Tongue (tissue), 2 donors: Measurements from ENCODE around the gene KIT. TPM values are rescaled to one million over a fixed set of nuclear protein-coding genes. Genes with fewer than 3 reads are reported as not detected.

ENCODE experiments used
- DNase-seq: peaks from one replicate; pipeline ENCODE4 v3.0.0-alpha.2; 2015
- total RNA-seq: library from RNA; depleted of rRNA; stranded (reverse); fragments of >200 nt; gene quantifications from one replicate; pipeline ENCODE4 v1.2.3, GENCODE V29; 2014

The KIT gene
- total RNA-seq, 1 donor from 2014 or later = 17.6 TPM

GRCh38 chr4:54661169-54661568 is 3.4 kb downstream of the KIT start:
- DNase-seq = no peak

DNA sequence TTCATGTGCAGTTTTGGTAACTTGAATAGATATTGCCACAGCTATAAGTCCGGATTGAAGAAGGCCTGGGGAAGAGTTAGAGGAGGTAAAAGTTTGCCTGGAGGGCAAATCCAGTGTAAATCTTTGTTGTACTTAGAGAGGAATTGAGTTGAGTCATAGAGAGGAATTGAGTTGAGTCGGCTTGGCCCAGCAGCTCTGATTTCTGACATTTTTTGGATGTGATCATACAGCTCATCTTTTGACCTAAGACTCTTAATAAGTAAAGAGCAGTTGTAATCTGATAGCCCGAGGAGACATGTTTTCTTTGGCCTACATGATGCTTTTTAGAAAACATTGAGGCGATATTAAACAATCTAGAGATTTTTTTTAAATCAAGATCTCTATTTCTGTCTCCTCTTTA is 3.9 kb downstream of the KIT start:
- no peak for DNase-seq

DNA sequence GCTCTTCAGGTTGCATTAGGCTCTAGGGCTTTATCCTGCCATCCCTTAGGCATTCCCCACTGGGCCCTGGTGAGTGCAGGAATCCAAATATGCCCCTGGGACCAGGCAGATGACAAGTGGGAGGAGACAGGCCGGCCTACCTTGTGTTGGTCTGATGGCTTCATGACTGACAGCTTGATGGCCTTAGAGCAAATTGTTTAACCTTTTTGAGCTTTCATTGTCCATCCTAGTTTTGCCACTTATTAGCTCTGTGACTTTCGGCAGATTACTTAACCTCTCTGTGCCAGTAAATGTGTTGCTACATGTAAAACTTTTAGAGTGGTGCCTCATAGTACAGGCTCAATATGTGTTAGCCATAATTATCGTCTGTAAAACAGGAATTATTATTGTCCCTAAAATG is 4.4 kb downstream of the KIT start:
- no peak for DNase-seq

DNA sequence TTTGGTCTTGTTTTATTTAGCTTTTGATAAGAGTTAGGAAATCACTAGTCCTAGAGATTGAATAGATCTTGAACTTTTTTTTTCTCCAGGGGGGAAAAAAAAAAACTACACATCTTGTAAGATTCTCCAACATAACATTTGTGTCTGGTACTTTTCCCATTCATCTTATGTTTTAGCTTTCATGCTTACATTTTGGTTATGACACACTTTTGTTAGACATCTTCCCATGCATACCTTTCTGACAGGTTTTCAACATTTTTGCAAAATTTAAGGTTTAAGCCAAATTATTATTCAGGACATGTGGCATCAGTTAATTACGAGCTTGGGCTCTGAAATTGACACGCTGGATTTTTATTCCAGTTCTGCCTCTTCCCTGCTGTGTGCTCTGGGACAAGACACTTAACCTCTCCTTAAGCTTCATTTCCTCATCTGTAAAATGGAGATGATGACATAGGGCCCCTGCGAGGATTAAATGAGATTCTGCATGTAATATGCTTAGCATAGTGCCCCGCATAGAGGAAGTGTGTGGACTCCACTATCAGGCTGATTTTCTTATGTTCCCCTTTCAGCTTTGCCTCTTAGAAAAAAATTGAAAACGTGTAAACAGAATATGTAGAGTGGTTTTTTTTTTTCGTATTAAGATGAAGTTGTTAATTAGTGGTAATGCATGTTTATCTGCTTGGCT is 5.3 kb downstream of the KIT start:
- DNase-seq = no peak

DNA sequence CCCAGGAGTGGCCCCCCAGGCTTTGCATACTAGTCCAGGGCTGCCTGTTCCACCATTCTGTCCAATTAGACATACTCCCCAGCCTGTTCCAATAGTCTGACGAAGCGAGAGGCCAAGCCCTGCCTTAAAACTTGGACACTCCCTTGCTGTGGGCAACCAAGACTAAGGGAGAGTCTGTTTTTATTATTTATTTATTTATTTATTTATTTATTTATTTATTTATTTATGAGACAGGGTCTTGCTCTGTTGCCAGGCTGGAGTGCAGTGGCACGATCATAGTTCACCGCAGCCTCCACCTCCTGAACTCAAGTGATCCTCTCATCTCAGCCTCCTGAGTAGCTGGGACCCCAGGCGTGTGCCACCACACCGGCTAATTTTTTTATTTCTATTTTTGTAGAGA is 6.6 kb downstream of the KIT start:
- DNase-seq = no peak

DNA sequence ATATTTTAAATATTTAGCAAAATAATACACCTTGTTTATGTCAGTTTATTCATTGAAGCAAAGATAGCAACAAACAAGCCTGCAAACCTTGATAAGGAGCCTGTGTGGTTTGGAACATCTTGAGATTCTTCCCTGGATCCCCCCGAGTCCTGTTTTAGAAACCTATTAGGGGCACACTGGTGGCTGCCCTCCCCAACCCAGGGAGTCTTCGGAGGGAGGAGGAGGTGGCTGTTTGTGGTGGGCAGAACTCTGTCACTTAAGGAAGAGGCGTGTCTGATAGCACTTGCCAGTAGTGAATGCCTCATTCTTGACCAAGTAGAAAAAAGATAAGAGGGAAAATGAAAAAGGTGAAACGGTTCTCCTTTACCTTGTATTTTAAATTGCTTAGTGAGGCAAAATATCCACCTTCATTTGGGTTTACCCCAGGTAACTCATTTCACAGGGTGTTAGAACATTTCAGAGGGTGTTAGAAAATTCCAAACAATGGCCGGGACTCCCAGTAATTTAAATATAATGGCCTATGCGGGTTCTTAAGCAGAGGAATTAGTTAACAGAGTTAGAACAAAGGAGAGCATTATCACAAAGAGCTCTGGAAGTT is 10.4 kb downstream of the KIT start:
- no peak for DNase-seq

GRCh38 chr4:54669831-54670230 is 12.1 kb downstream of the KIT start:
- no peak for DNase-seq

- DNase-seq = no peak
Measured at GRCh38 chr4:54675721-54676461, 18.1 kb downstream of the KIT start.

- no peak for DNase-seq
Measured at GRCh38 chr4:54676658-54677057, 18.9 kb downstream of the KIT start.

- DNase-seq = no peak
Measured at GRCh38 chr4:54677416-54677815, 19.7 kb downstream of the KIT start.

- DNase-seq = no peak
Measured at GRCh38 chr4:54677853-54678650, 20.3 kb downstream of the KIT start.

DNA sequence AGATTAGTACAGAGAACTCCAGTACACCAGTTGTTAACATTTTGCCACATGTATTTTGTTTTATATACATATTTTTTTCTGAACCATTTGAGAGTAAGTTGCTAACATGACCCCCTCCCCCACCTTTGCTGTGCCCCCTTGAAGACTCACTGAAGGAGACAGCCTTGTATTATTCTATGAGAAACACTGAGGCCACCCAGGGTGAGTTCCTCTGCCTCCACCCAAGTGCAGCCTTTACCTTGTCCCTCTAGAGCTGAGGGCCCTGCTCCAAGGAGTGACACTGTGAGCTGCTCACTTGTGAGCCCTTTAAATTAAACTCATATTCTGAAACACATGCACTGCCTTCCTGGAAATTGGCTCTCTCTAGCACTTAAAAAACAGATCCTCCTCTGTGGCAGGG is 21.1 kb downstream of the KIT start:
- DNase-seq = no peak

DNA sequence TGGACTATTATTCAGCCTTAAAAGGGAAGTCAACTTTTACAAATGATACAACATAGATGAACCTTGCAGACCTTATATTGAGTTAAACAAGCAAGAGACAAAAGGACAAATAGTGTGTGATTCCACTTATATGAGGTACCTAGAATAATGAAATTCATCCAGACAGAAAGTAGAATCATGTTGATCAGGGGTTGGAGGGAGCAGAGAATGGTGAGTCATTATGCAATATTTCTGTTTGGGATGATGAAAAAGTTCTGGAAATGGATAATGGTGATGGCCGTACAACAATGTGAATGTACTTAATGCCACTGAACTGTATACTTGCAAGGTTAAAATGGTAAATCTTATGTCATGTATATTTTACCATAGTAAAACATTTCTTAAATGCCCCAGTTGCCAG is 22.1 kb downstream of the KIT start:
- DNase-seq = no peak

- DNase-seq = no peak
Measured at GRCh38 chr4:54683616-54684346, 26.0 kb downstream of the KIT start.

GRCh38 chr4:54685810-54686209 is 28.1 kb downstream of the KIT start:
- DNase-seq = no peak

- no peak for DNase-seq
Measured at GRCh38 chr4:54687887-54688841, 30.4 kb downstream of the KIT start.

- DNase-seq = peak; percentile 28
Measured at GRCh38 chr4:54695337-54695736, 37.6 kb downstream of the KIT start.

- DNase-seq = peak; percentile 43
Measured at GRCh38 chr4:54695788-54696187, 38.0 kb downstream of the KIT start.

GRCh38 chr4:54696649-54697048 is 38.9 kb downstream of the KIT start:
- DNase-seq = no peak

DNA sequence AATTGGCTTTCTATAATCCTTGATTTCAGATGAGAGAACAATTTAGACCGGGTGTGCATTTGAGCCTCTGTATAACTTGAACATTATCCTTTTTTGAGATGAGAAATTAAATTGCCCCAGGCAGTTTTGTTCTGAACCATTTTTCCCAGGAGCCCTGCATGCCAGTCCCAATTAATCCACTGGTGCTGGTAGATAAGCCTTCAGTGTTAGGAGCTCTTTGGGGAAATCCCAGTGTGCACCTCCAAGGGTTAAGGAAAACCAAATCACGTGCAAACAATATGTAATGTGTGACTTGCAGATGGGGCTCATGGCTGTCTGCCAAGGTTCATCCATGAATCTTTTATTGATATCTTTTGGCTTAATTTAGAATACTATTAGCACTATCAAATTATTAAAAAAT is 43.2 kb downstream of the KIT start:
- no peak for DNase-seq

DNA sequence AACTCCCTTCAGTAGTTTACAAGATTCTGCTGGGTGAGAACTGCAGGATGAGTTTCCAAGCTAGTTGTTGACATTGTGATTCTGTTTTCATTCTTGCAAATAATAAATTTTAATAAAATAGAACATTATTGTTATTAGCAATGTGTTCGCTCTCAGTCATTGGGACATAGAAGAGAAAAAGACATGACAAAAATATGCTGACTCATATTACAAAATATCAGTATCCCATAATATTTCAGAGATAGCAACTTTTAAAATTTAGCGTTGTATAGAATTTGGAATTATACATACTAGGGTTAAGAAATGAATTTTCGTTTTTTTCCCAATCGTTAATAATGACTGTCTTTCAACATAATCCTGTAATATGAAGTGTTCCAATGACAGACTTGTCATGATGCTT is 45.4 kb downstream of the KIT start:
- DNase-seq = no peak
